ENCODE results near the gene ATP6AP1.

DNA sequence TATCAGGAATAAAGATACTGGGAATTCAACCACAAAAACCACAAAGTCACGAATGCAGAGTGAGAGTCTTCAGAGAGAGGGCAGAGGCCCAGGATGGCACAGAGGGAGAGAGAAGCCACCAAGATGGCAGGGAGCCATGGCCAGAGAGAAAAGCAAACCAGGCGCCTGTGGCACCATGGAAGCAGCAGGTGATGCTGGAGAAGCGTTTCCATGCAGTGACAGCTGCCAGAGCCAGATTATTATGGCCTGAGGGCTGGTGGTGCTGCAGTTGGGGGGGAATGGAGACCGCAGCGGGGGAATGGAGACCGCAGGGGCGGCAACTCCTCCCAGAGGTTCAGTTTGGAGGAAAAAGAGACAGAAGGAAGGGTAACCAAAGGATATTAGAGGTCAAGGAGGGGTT lies 11.3 kb upstream of the ATP6AP1 start:
- TF ChIP-seq CTCF (IDR thresholded peaks at IDR 0.05) (no peak), POLR2A (IDR thresholded peaks at IDR 0.05) (no peak)
